Fibroblast of mammary gland (primary cell): ENCODE measurements around the gene PRR23E.

Source experiments
- DNase-seq: peaks from one replicate; pipeline ENCODE4 v3.0.0-alpha.2; 2010; ENCODE audit warnings: low read depth
- H3K4me3 ChIP-seq: 2 replicates; pipeline ENCODE4 v1.5.1; 2011; ENCODE audit warnings: low read depth, mild to moderate bottlenecking, low read length, moderate library complexity; ENCODE audit not compliant: control insufficient read depth
- CTCF ChIP-seq: conservative IDR thresholded peaks from 2 replicates; pipeline ENCODE4 v1.5.1; 2011; ENCODE audit warnings: low read depth, low read length, inconsistent platforms; ENCODE audit not compliant: control insufficient read depth, insufficient read depth

The PRR23E gene

GRCh38 chr3:127182848-127183714 lies 9.8 kb upstream of the PRR23E start:
- no peak for TF ChIP-seq CTCF
- H3K4me3 ChIP-seq, result no peak overlapping the region
- no peak for DNase-seq

DNA sequence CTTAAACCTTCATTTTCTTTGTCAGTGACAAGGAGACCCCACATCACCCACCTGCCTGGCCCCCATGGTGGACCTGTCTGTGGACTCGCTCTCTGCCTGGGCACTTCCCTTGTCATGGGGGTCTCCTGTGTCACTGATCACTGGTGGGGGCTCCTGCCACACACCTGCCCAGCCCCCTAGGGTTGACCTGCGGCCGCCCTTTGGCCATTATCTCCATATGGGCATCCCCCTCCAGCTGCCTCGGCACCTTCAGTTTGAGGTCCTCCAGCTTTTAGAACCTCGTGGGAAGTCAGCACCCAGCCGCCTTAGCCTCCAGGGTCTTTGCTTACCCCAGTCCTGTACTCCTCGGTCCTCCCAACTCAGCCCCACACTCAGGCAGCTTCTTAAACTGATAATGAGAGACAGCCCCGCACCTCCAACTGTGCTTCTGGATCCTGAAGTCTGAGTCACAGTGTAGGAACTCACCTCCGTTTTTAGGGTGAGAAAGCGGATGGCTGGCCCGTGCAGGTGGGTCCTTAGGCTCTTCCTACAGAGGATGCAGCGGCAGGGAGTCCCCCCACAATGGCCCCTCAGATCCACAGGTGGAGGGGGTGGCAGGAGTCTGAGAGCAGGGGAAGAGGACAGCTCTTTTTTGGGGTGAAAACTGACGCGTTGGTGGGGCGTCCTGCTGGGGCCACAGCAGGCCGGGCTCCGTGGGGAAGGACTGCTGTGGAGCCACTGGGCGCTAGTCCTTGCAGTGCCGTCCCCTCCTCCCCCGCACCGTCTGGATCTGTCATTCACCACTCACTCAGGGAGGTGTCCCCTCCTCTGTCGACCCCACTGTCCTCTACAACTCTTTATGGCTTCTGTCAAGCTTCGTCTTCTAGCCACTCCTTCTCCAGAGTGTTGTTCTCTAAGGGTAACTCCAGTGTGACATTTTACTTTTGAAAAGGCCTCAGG lies 8.7 kb upstream of the PRR23E start:
- DNase-seq, result no peak
- H3K4me3 ChIP-seq, result no peak overlapping the region
- no peak for TF ChIP-seq CTCF

DNA sequence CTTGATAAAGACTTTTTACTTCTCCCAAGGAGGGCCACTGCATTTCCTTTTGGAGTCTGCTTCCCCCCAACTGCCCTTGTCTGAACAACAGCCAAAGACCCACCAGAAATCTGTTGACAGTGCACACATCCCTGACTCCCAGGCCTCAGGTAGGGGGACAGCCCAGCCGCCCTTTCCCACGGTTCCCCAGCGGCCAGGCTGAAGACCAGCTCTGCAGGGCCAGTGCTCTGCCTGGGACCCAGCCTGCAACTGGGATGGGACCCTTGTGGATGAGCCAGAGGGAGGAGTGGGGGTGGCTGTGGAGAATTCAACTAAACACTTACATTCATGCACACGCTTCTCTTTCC lies 8.1 kb upstream of the PRR23E start:
- no peak for DNase-seq

DNA sequence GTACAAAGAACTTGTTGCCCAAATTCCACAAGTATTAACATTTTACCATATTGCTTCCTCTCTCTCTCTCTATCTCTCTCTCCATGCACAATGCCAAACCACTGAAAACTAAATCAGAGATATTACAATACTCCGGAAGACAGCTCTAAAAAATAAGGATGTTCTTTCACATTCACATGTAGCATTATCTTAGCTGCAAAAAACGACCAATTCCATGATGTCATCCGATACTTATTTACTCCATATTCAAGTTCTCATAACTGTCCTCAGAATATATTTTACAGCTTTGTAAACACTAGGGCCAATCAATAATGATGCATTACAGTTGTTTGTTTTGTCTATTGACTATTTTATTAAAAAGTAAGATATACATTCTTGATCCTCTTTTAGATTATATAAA lies 7.7 kb upstream of the PRR23E start:
- no peak for TF ChIP-seq CTCF
- no peak for DNase-seq
- H3K4me3 ChIP-seq, result no peak overlapping the region

More for the DNA sequence above, 8.1 kb upstream of the PRR23E start:
- no peak overlapping the region for H3K4me3 ChIP-seq
- TF ChIP-seq CTCF, result no peak

DNA sequence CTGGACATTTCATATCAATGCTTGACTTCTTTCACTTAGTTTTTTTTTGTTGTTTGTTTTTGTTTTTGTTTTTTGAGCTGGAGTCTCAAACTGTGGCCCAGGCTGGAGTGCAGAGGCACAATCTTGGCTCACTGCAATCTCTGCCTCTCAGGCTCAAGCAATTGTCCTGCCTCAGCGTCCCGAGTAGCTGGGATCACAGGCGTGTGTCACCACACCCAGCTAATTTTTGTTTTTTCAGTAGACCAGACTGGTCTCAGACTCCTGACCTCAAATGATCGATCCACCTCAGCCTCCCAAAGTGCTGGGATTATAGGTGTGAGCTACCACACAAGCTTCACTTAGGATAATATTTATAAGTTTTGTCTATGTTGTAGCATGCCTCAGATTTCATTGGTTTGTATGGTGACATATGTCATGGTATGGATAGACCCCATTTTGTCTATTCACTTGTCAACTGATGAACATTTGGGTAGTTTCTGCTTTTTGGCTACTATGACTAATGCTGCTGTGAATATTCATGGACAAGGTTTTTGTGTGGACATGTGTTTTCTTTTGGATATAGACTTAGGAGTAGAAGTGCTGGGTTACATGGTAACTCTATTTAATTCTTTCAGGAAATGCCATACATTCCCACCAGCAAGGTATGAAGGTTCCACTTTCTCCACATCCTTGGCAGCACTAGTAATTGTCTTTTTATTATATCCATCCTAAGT lies 6.8 kb upstream of the PRR23E start:
- DNase-seq, result no peak
- TF ChIP-seq CTCF, result no peak
- no peak overlapping the region for H3K4me3 ChIP-seq

- DNase-seq, result no peak
- TF ChIP-seq CTCF, result no peak
- H3K4me3 ChIP-seq, result no peak overlapping the region
Measured at GRCh38 chr3:127187316-127187715, 5.6 kb upstream of the PRR23E start.
